HL-60 (cell line): Measurements from ENCODE around the gene DXO.
"Not testable (repeated sequence)": the region's sequence is repeated elsewhere in the genome, so short reads cannot be mapped to it uniquely, and the experiment has no call there.

Experiments used
- CTCF ChIP-seq: IDR thresholded peaks from one replicate; pipeline ENCODE4 v1.5.1; 2011; ENCODE audit warnings: low read length, control low read depth, inconsistent platforms; ENCODE audit not compliant: insufficient read depth
- GABPA ChIP-seq: IDR thresholded peaks from 2 replicates; pipeline ENCODE4 v1.6.1; 2012; ENCODE audit warnings: low read depth
- POLR2AphosphoS5 ChIP-seq: IDR thresholded peaks from 2 replicates; pipeline ENCODE4 v1.6.1; 2012; ENCODE audit warnings: low read depth
- REST ChIP-seq: IDR thresholded peaks from 2 replicates; pipeline ENCODE4 v1.6.1; 2012; ENCODE audit warnings: low read depth; ENCODE audit not compliant: insufficient replicate concordance

GRCh38 chr6:32005538-32005880 lies 33.6 kb upstream of the DXO start:
- not testable (repeated sequence) for TF ChIP-seq CTCF, REST, POLR2AphosphoS5, GABPA
